ENCODE measurements around the gene TATDN3.

- TF ChIP-seq POLR2AphosphoS5 (IDR thresholded peaks at IDR 0.05; ENCODE audit: low read depth, low read length) (no peak), SP1 (IDR thresholded peaks at IDR 0.05; ENCODE audit: low read depth) (no peak), EZH2phosphoT487 (IDR thresholded peaks at IDR 0.05; ENCODE audit: borderline replicate concordance) (no peak), POLR2A (IDR thresholded peaks at IDR 0.05; ENCODE audit: borderline replicate concordance, extremely low read depth, insufficient read depth, insufficient read length) (no peak), FOSL1 (IDR thresholded peaks at IDR 0.05; ENCODE audit: low read depth) (no peak), CEBPB (IDR thresholded peaks at IDR 0.05; ENCODE audit: low read depth) (no peak), RAD21 (IDR thresholded peaks at IDR 0.05; ENCODE audit: low read depth) (no peak), EZH2 (IDR thresholded peaks at IDR 0.05) (no peak)
- TF ChIP-seq, protein P1, sequence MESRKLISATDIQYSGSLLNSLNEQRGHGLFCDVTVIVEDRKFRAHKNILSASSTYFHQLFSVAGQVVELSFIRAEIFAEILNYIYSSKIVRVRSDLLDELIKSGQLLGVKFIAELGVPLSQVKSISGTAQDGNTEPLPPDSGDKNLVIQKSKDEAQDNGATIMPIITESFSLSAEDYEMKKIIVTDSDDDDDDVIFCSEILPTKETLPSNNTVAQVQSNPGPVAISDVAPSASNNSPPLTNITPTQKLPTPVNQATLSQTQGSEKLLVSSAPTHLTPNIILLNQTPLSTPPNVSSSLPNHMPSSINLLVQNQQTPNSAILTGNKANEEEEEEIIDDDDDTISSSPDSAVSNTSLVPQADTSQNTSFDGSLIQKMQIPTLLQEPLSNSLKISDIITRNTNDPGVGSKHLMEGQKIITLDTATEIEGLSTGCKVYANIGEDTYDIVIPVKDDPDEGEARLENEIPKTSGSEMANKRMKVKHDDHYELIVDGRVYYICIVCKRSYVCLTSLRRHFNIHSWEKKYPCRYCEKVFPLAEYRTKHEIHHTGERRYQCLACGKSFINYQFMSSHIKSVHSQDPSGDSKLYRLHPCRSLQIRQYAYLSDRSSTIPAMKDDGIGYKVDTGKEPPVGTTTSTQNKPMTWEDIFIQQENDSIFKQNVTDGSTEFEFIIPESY (IDR thresholded peaks at IDR 0.05; ENCODE audit: extremely low read depth, insufficient replicate concordance, low read length): no peak
- TF ChIP-seq, protein P2, sequence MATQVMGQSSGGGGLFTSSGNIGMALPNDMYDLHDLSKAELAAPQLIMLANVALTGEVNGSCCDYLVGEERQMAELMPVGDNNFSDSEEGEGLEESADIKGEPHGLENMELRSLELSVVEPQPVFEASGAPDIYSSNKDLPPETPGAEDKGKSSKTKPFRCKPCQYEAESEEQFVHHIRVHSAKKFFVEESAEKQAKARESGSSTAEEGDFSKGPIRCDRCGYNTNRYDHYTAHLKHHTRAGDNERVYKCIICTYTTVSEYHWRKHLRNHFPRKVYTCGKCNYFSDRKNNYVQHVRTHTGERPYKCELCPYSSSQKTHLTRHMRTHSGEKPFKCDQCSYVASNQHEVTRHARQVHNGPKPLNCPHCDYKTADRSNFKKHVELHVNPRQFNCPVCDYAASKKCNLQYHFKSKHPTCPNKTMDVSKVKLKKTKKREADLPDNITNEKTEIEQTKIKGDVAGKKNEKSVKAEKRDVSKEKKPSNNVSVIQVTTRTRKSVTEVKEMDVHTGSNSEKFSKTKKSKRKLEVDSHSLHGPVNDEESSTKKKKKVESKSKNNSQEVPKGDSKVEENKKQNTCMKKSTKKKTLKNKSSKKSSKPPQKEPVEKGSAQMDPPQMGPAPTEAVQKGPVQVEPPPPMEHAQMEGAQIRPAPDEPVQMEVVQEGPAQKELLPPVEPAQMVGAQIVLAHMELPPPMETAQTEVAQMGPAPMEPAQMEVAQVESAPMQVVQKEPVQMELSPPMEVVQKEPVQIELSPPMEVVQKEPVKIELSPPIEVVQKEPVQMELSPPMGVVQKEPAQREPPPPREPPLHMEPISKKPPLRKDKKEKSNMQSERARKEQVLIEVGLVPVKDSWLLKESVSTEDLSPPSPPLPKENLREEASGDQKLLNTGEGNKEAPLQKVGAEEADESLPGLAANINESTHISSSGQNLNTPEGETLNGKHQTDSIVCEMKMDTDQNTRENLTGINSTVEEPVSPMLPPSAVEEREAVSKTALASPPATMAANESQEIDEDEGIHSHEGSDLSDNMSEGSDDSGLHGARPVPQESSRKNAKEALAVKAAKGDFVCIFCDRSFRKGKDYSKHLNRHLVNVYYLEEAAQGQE (IDR thresholded peaks at IDR 0.05; ENCODE audit: low read depth): no peak
- TF ChIP-seq, protein P3, sequence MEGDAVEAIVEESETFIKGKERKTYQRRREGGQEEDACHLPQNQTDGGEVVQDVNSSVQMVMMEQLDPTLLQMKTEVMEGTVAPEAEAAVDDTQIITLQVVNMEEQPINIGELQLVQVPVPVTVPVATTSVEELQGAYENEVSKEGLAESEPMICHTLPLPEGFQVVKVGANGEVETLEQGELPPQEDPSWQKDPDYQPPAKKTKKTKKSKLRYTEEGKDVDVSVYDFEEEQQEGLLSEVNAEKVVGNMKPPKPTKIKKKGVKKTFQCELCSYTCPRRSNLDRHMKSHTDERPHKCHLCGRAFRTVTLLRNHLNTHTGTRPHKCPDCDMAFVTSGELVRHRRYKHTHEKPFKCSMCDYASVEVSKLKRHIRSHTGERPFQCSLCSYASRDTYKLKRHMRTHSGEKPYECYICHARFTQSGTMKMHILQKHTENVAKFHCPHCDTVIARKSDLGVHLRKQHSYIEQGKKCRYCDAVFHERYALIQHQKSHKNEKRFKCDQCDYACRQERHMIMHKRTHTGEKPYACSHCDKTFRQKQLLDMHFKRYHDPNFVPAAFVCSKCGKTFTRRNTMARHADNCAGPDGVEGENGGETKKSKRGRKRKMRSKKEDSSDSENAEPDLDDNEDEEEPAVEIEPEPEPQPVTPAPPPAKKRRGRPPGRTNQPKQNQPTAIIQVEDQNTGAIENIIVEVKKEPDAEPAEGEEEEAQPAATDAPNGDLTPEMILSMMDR (IDR thresholded peaks at IDR 0.05 in 2 of 3, conservative IDR thresholded peaks at IDR 0.05 in 1 of 3; ENCODE audit: borderline replicate concordance in 1 of 3, insufficient read depth in 1 of 3, low read depth in 2 of 3, low read length in 2 of 3): no peak
- TF ChIP-seq, protein P4, sequence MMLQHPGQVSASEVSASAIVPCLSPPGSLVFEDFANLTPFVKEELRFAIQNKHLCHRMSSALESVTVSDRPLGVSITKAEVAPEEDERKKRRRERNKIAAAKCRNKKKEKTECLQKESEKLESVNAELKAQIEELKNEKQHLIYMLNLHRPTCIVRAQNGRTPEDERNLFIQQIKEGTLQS (IDR thresholded peaks at IDR 0.05): no peak
Observed at GRCh38 chr1:212853658-212854057, 62.0 kb downstream of the TATDN3 start.
